MM.1S (cell line): ENCODE measurements around the gene AP1S2.

Source experiments
- DNase-seq: peaks from one replicate; pipeline ENCODE4 v3.0.0-alpha.2; 2015
- H2AFZ ChIP-seq: fragments of 300-600 bp; sonication (generic); 2 replicates; pipeline ENCODE4 v1.6.0; 2016; ENCODE audit warnings: antibody characterized with exemption, low read length
- H3F3A ChIP-seq: fragments of 300-600 bp; sonication (generic); 2 replicates; pipeline ENCODE4 v1.6.1; 2016; ENCODE audit warnings: mild to moderate bottlenecking, antibody characterized with exemption, low read length, moderate library complexity, mixed read lengths; ENCODE audit not compliant: insufficient read depth
- H3K27ac ChIP-seq: fragments of 300-600 bp; sonication (generic); 2 replicates; pipeline ENCODE4 v1.5.1; 2016; ENCODE audit warnings: mild to moderate bottlenecking, low read length
- H3K27me3 ChIP-seq: fragments of 300-600 bp; sonication (generic); replicated peaks from 2 replicates; pipeline ENCODE4 v1.6.0; 2016; ENCODE audit warnings: low read length; ENCODE audit not compliant: insufficient read depth
- H3K36me3 ChIP-seq: fragments of 300-600 bp; sonication (generic); replicated peaks from 2 replicates; pipeline ENCODE4 v1.6.1; 2016; ENCODE audit warnings: mild to moderate bottlenecking, low read length, mixed read lengths; ENCODE audit not compliant: insufficient read depth
- H3K4me1 ChIP-seq: fragments of 300-600 bp; sonication (generic); 2 replicates; pipeline ENCODE4 v1.6.1; 2016; ENCODE audit warnings: low read length, mixed read lengths
- H3K4me2 ChIP-seq: fragments of 300-600 bp; sonication (generic); 2 replicates; pipeline ENCODE4 v1.6.0; 2016; ENCODE audit warnings: low read depth, low read length
- H3K4me3 ChIP-seq: fragments of 300-600 bp; sonication (generic); 2 replicates; pipeline ENCODE4 v1.5.1; 2016; ENCODE audit warnings: low read length, mixed read lengths
- H3K79me2 ChIP-seq: fragments of 300-600 bp; sonication (generic); 2 replicates; pipeline ENCODE4 v1.6.1; 2016; ENCODE audit warnings: mixed run types, low read length, mixed read lengths
- H3K9ac ChIP-seq: fragments of 300-600 bp; sonication (generic); 2 replicates; pipeline ENCODE4 v1.6.1; 2016; ENCODE audit warnings: low read length, mixed read lengths
- H3K9me2 ChIP-seq: fragments of 300-600 bp; sonication (generic); replicated peaks from 2 replicates; pipeline ENCODE4 v1.6.1; 2016; ENCODE audit warnings: mild to moderate bottlenecking, low read length, mixed read lengths; ENCODE audit not compliant: insufficient read depth
- H3K9me3 ChIP-seq: fragments of 300-600 bp; sonication (generic); replicated peaks from 2 replicates; pipeline ENCODE4 v1.6.1; 2016; ENCODE audit warnings: mild to moderate bottlenecking, low read length, mixed read lengths; ENCODE audit not compliant: insufficient read depth
- H4K20me1 ChIP-seq: fragments of 300-600 bp; sonication (generic); 2 replicates; pipeline ENCODE4 v1.6.1; 2016; ENCODE audit warnings: mild to moderate bottlenecking, low read length, moderate library complexity, mixed read lengths; ENCODE audit not compliant: insufficient read depth
- CTCF ChIP-seq: fragments of 300-600 bp; sonication (generic); IDR thresholded peaks from 2 replicates; pipeline ENCODE4 v1.5.1; 2016; ENCODE audit warnings: antibody characterized with exemption, low read length, mixed read lengths
- EZH2 ChIP-seq: fragments of 300-600 bp; sonication (generic); optimal IDR thresholded peaks from 2 replicates; pipeline ENCODE3; 2017; ENCODE audit warnings: low read depth, mild to moderate bottlenecking, antibody characterized with exemption, low read length, mixed read lengths
- EZH2phosphoT487 ChIP-seq: fragments of 300-600 bp; sonication (generic); IDR thresholded peaks from 2 replicates; pipeline ENCODE4 v1.6.1; 2018; ENCODE audit warnings: antibody characterized with exemption, low read length

AP1S2 gene

GRCh38 chrX:15825936-15826335 lies 28.7 kb downstream of the AP1S2 start:
- TF ChIP-seq EZH2phosphoT487 (no peak), CTCF (no peak), EZH2 (no peak)
- H3K27me3 ChIP-seq: no peaks in the 10 kb centered on the region
- no peak overlapping the region for H2AFZ ChIP-seq
- H3K9me2 ChIP-seq: no peaks in the 10 kb centered on the region
- no peak overlapping the region for H3K9ac ChIP-seq
- H3K79me2 ChIP-seq: no peaks in the 10 kb centered on the region
- H3K4me2 ChIP-seq: no peak overlapping the region
- H3K9me3 ChIP-seq: no peaks in the 10 kb centered on the region
- no peaks in the 10 kb centered on the region for H3K36me3 ChIP-seq
- no peak for DNase-seq
- no peaks in the 10 kb centered on the region for H4K20me1 ChIP-seq
- H3K4me3 ChIP-seq: no peak overlapping the region
- no peaks in the 10 kb centered on the region for H3F3A ChIP-seq
- H3K4me1 ChIP-seq: no peaks in the 10 kb centered on the region
- no peak overlapping the region for H3K27ac ChIP-seq

GRCh38 chrX:15822922-15823321 lies 31.7 kb downstream of the AP1S2 start:
- H3K36me3 ChIP-seq: no peaks in the 10 kb centered on the region
- H3K9me2 ChIP-seq: no peaks in the 10 kb centered on the region
- no peaks in the 10 kb centered on the region for H3K27me3 ChIP-seq
- no peak for DNase-seq
- TF ChIP-seq EZH2 (no peak), EZH2phosphoT487 (no peak), CTCF (no peak)
- no peaks in the 10 kb centered on the region for H3F3A ChIP-seq
- no peak overlapping the region for H3K9ac ChIP-seq
- H3K27ac ChIP-seq: no peak overlapping the region
- H4K20me1 ChIP-seq: no peaks in the 10 kb centered on the region
- H3K9me3 ChIP-seq: no peaks in the 10 kb centered on the region
- no peaks in the 10 kb centered on the region for H3K79me2 ChIP-seq
- no peaks in the 10 kb centered on the region for H3K4me1 ChIP-seq
- H2AFZ ChIP-seq: no peak overlapping the region
- no peak overlapping the region for H3K4me3 ChIP-seq
- no peak overlapping the region for H3K4me2 ChIP-seq

- H3K27ac ChIP-seq: no peak overlapping the region
- H3F3A ChIP-seq: no peaks in the 10 kb centered on the region
- no peaks in the 10 kb centered on the region for H3K9me2 ChIP-seq
- H3K4me2 ChIP-seq: no peak overlapping the region
- no peaks in the 10 kb centered on the region for H3K36me3 ChIP-seq
- no peak overlapping the region for H2AFZ ChIP-seq
- TF ChIP-seq CTCF (no peak), EZH2phosphoT487 (no peak), EZH2 (no peak)
- no peaks in the 10 kb centered on the region for H4K20me1 ChIP-seq
- H3K9ac ChIP-seq: no peak overlapping the region
- H3K79me2 ChIP-seq: no peaks in the 10 kb centered on the region
- no peak overlapping the region for H3K4me3 ChIP-seq
- DNase-seq: no peak
- H3K4me1 ChIP-seq: no peaks in the 10 kb centered on the region
- no peaks in the 10 kb centered on the region for H3K9me3 ChIP-seq
- H3K27me3 ChIP-seq: no peaks in the 10 kb centered on the region
Observed at GRCh38 chrX:15820106-15821073, 34.2 kb downstream of the AP1S2 start.
